GM12873 (cell line): ENCODE results near the gene PLEKHN1.
A peak's percentile ranks its signal among the peaks of the same experiment; 100 is the strongest.

Experiments
- CTCF ChIP-seq: IDR thresholded peaks from 2 replicates; pipeline ENCODE4 v1.5.1; 2012; ENCODE audit warnings: low read depth, mild to moderate bottlenecking, moderate library complexity, low read length, control low read depth; ENCODE audit not compliant: insufficient read depth; ENCODE audit errors: missing control alignments

Gene PLEKHN1

GRCh38 chr1:975896-976683 is 9.8 kb downstream of the PLEKHN1 start:
- peak; percentile 69 for TF ChIP-seq CTCF

- TF ChIP-seq CTCF, result no peak
Observed at GRCh38 chr1:978069-978834, 12.0 kb downstream of the PLEKHN1 start.

GRCh38 chr1:978835-979743 is 12.8 kb downstream of the PLEKHN1 start:
- TF ChIP-seq CTCF, result no peak

GRCh38 chr1:979744-980072 is 13.4 kb downstream of the PLEKHN1 start:
- TF ChIP-seq CTCF, result no peak

- no peak for TF ChIP-seq CTCF
Observed at GRCh38 chr1:980137-980571, 13.9 kb downstream of the PLEKHN1 start.

GRCh38 chr1:980602-981395 is 14.5 kb downstream of the PLEKHN1 start:
- TF ChIP-seq CTCF, result no peak
